Loucy (cell line): ENCODE measurements around the gene PHACTR2.

Source experiments
- H2AFZ ChIP-seq: fragments of 200-600 bp; sonication (generic); 2 replicates; pipeline ENCODE4 v1.6.0; 2016; ENCODE audit warnings: antibody characterized with exemption, mild to moderate bottlenecking, low read length, moderate library complexity
- H3F3A ChIP-seq: fragments of 200-600 bp; 2 replicates; pipeline ENCODE4 v1.6.0; 2016; ENCODE audit warnings: antibody characterized with exemption, low read depth, mild to moderate bottlenecking
- H3K27me3 ChIP-seq: fragments of 200-600 bp; sonication (generic); 2 replicates; pipeline ENCODE4 v1.6.1; 2014; ENCODE audit warnings: low read length, mild to moderate bottlenecking; ENCODE audit not compliant: insufficient read depth, poor library complexity, severe bottlenecking
- H3K36me3 ChIP-seq: fragments of 200-600 bp; sonication (generic); 2 replicates; pipeline ENCODE4 v1.6.1; 2016; ENCODE audit warnings: low read length; ENCODE audit not compliant: insufficient read depth
- H3K4me1 ChIP-seq: fragments of 200-600 bp; sonication (generic); 2 replicates; pipeline ENCODE4 v1.5.1; 2014; ENCODE audit warnings: low read length, mild to moderate bottlenecking; ENCODE audit not compliant: insufficient read depth, poor library complexity, severe bottlenecking
- H3K4me2 ChIP-seq: fragments of 200-600 bp; sonication (generic); 2 replicates; pipeline ENCODE4 v1.6.0; 2014; ENCODE audit warnings: antibody characterized with exemption, low read length, low read depth, mild to moderate bottlenecking; ENCODE audit not compliant: poor library complexity, severe bottlenecking
- H3K4me3 ChIP-seq: fragments of 200-600 bp; sonication (generic); 2 replicates; pipeline ENCODE4 v1.5.1; 2014; ENCODE audit warnings: low read length, mild to moderate bottlenecking, mixed read lengths; ENCODE audit not compliant: poor library complexity, severe bottlenecking
- H3K79me2 ChIP-seq: fragments of 200-600 bp; sonication (generic); 2 replicates; pipeline ENCODE4 v1.6.1; 2014; ENCODE audit warnings: low read length; ENCODE audit not compliant: insufficient read depth
- H3K9ac ChIP-seq: fragments of 200-600 bp; sonication (generic); 2 replicates; pipeline ENCODE4 v1.6.0; 2014; ENCODE audit warnings: mild to moderate bottlenecking, low read depth, low read length, moderate library complexity; ENCODE audit not compliant: poor library complexity, severe bottlenecking
- H3K9me2 ChIP-seq: fragments of 200-600 bp; sonication (generic); replicated peaks from 2 replicates; pipeline ENCODE4 v1.6.1; 2016; ENCODE audit warnings: low read depth, low read length, mixed read lengths
- H3K9me3 ChIP-seq: fragments of 200-600 bp; sonication (generic); 2 replicates; pipeline ENCODE4 v1.6.1; 2014; ENCODE audit warnings: mild to moderate bottlenecking, antibody characterized with exemption, low read length, low read depth; ENCODE audit not compliant: insufficient read depth
- H4K20me1 ChIP-seq: fragments of 200-600 bp; sonication (generic); 2 replicates; pipeline ENCODE4 v1.6.0; 2014; ENCODE audit warnings: antibody characterized with exemption, low read length, mild to moderate bottlenecking; ENCODE audit not compliant: insufficient read depth, poor library complexity, severe bottlenecking
- CTCF ChIP-seq: fragments of 200-600 bp; sonication (generic); conservative IDR thresholded peaks from 2 replicates; pipeline ENCODE4 v1.5.1; 2014; ENCODE audit warnings: mild to moderate bottlenecking, antibody characterized with exemption, low read length
- EZH2phosphoT487 ChIP-seq: fragments of 200-600 bp; IDR thresholded peaks from 2 replicates; pipeline ENCODE4 v1.6.1; 2018; ENCODE audit warnings: antibody characterized with exemption, mild to moderate bottlenecking, moderate library complexity, borderline replicate concordance

The PHACTR2 gene

GRCh38 chr6:143699430-143699825 lies 21.7 kb downstream of the PHACTR2 start:
- no peak overlapping the region for H2AFZ ChIP-seq
- TF ChIP-seq CTCF (no peak), EZH2phosphoT487 (no peak)
- H3F3A ChIP-seq: no peaks in the 10 kb centered on the region
- H3K27me3 ChIP-seq: no peaks in the 10 kb centered on the region
- no peak overlapping the region for H3K9ac ChIP-seq
- 0 out of 2 replicates have a peak, but pooled peaks cover 4% of the 10 kb centered on the region for H3K79me2 ChIP-seq
- no peak overlapping the region for H3K4me3 ChIP-seq
- H3K9me3 ChIP-seq: no peaks in the 10 kb centered on the region
- H3K9me2 ChIP-seq: no peaks in the 10 kb centered on the region
- H4K20me1 ChIP-seq: no peaks in the 10 kb centered on the region
- peaks cover 23% of the 10 kb centered on the region for H3K4me1 ChIP-seq
- H3K4me2 ChIP-seq: no peak overlapping the region
- H3K36me3 ChIP-seq: no peaks in the 10 kb centered on the region

- Histone ChIP-seq H3K4me3 (no peak overlapping the region), H3K9ac (no peak overlapping the region), H3K4me1 (peaks cover 9% of the 10 kb centered on the region), H3K36me3 (no peaks in the 10 kb centered on the region), H3K79me2 (0 out of 2 replicates have a peak, but pooled peaks cover 4% of the 10 kb centered on the region), H2AFZ (no peak overlapping the region), H3K9me2 (no peaks in the 10 kb centered on the region), H3K9me3 (no peaks in the 10 kb centered on the region), H3K4me2 (no peak overlapping the region), H3K27me3 (no peaks in the 10 kb centered on the region), H4K20me1 (no peaks in the 10 kb centered on the region), H3F3A (no peaks in the 10 kb centered on the region)
- TF ChIP-seq CTCF (no peak), EZH2phosphoT487 (no peak)
Observed at GRCh38 chr6:143700684-143701348, 23.1 kb downstream of the PHACTR2 start.

DNA sequence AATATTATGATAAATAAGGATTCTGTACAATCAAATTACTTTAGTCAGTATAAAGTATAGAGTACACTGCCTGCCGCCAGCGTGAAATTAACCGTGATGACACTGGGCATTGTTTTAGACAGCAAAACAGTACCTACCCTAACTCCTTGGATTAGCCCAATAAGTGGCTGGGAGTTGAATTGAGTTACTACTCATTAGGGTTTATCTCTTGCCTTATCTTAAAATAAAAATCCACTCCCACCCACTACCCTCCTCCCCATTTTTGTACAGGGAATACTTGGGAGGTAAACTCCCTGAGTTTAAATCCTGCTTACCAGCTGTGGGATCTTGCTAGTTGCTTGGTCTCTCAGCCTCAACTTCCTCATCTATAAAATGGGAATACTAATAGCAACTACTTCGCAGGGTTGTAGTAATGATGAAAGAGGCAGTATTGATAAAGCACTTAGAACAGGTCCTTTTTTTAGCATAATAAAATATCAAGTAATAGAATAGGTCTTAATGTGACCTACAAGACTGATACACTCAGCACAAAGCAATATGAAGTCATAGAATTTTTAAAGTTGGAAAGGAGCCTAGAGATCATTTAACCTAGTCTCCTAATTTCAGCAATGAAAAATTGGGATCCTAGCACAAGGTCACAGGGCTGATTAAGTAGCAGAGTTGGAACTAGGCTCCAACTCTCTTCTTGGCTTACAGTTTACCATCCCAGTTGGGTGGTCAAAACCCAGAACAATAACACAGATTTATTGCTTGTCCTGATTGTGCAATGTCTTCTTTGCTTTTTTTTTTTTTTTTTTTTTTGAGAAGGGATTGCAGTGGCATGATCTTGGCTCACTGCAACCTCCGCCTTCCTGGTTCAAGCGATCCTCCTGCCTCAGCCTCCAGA lies 23.8 kb downstream of the PHACTR2 start:
- H3K36me3 ChIP-seq: no peaks in the 10 kb centered on the region
- TF ChIP-seq CTCF: no peak
- no peak for TF ChIP-seq EZH2phosphoT487
- no peak overlapping the region for H3K9ac ChIP-seq
- H3K4me1 ChIP-seq: peaks cover 5% of the 10 kb centered on the region
- no peaks in the 10 kb centered on the region for H3K9me2 ChIP-seq
- no peak overlapping the region for H3K4me2 ChIP-seq
- H3F3A ChIP-seq: no peaks in the 10 kb centered on the region
- no peak overlapping the region for H3K4me3 ChIP-seq
- H3K27me3 ChIP-seq: no peaks in the 10 kb centered on the region
- H3K79me2 ChIP-seq: 0 out of 2 replicates have a peak, but pooled peaks cover 4% of the 10 kb centered on the region
- no peak overlapping the region for H2AFZ ChIP-seq
- no peaks in the 10 kb centered on the region for H3K9me3 ChIP-seq
- no peaks in the 10 kb centered on the region for H4K20me1 ChIP-seq
